Stimulated activated CD8-positive, alpha-beta memory T cell treated with anti-CD3 and anti-CD28 coated beads, Interleukin-7, amount 100 ng/mL, for 48 hours (primary cell): Measurements from ENCODE around the gene ALOX5AP.

Experiments used
- DNase-seq, 2 donors: peaks; one replicate each; pipeline ENCODE4 v3.0.0-alpha.2; 2020; ENCODE audit warnings: low read depth in 1 of 2; ENCODE audit errors: extremely low read depth in 1 of 2

The ALOX5AP gene

GRCh38 chr13:30759748-30760147, 24.4 kb downstream of the ALOX5AP start:
- DNase-seq = no peak

GRCh38 chr13:30762643-30763042, 27.3 kb downstream of the ALOX5AP start:
- DNase-seq = no peak

- DNase-seq = no peak
Observed at GRCh38 chr13:30763786-30764413, 28.6 kb downstream of the ALOX5AP start.

- no peak for DNase-seq
Observed at GRCh38 chr13:30766231-30766630, 30.9 kb downstream of the ALOX5AP start.

GRCh38 chr13:30770929-30771328, 35.6 kb downstream of the ALOX5AP start:
- no peak for DNase-seq

- DNase-seq = no peak
Observed at GRCh38 chr13:30773561-30773960, 38.2 kb downstream of the ALOX5AP start.

- DNase-seq = no peak
Observed at GRCh38 chr13:30774214-30774730, 38.9 kb downstream of the ALOX5AP start.

GRCh38 chr13:30776661-30777060, 41.3 kb downstream of the ALOX5AP start:
- no peak for DNase-seq

GRCh38 chr13:30779016-30779415, 43.7 kb downstream of the ALOX5AP start:
- no peak for DNase-seq

GRCh38 chr13:30779608-30780007, 44.3 kb downstream of the ALOX5AP start:
- no peak for DNase-seq

- no peak for DNase-seq
Observed at GRCh38 chr13:30780338-30780981, 45.1 kb downstream of the ALOX5AP start.

GRCh38 chr13:30785191-30785850, 50.0 kb downstream of the ALOX5AP start:
- DNase-seq = no peak

GRCh38 chr13:30786648-30787047, 51.3 kb downstream of the ALOX5AP start:
- DNase-seq = no peak

- DNase-seq = no peak
Observed at GRCh38 chr13:30787738-30788525, 52.6 kb downstream of the ALOX5AP start.

GRCh38 chr13:30789166-30789862, 54.0 kb downstream of the ALOX5AP start:
- DNase-seq = no peak

- DNase-seq = no peak
Observed at GRCh38 chr13:30790592-30790991, 55.2 kb downstream of the ALOX5AP start.

GRCh38 chr13:30791354-30792001, 56.1 kb downstream of the ALOX5AP start:
- DNase-seq = no peak

- DNase-seq = no peak
Observed at GRCh38 chr13:30792285-30793000, 57.1 kb downstream of the ALOX5AP start.

GRCh38 chr13:30796132-30796572, 60.8 kb downstream of the ALOX5AP start:
- no peak for DNase-seq
